D721Med (cell line): ENCODE data around the gene TSPO.

Experiments
- DNase-seq: peaks from one replicate; pipeline ENCODE4 v3.0.0; 2011; ENCODE audit warnings: low spot score; ENCODE audit not compliant: insufficient read length
- FAIRE-seq: peaks from 2 replicates; lab custom pipeline; 2011; peaks lifted over from hg19 to GRCh38; lab: Jason Lieb, UNC
- CTCF ChIP-seq: IDR thresholded peaks from 2 replicates; pipeline ENCODE4 v1.5.1; 2012; ENCODE audit warnings: mild to moderate bottlenecking, control low read depth; ENCODE audit not compliant: insufficient read depth; ENCODE audit errors: missing control alignments

The TSPO gene

GRCh38 chr22:43205261-43205691 is 53.9 kb downstream of the TSPO start:
- FAIRE-seq (no peak), DNase-seq (no peak)
- no peak for TF ChIP-seq CTCF

- TF ChIP-seq CTCF = no peak
- FAIRE-seq (no peak), DNase-seq (no peak)
Measured at GRCh38 chr22:43205748-43206508, 54.6 kb downstream of the TSPO start.

GRCh38 chr22:43206509-43207161 is 55.3 kb downstream of the TSPO start:
- DNase-seq (no peak), FAIRE-seq (no peak)
- TF ChIP-seq CTCF = no peak

GRCh38 chr22:43207386-43207785 is 56.0 kb downstream of the TSPO start:
- FAIRE-seq = no peak
- no peak for TF ChIP-seq CTCF
- DNase-seq = no peak

- FAIRE-seq (no peak), DNase-seq (no peak)
- TF ChIP-seq CTCF = no peak
Measured at GRCh38 chr22:43207849-43208702, 56.7 kb downstream of the TSPO start.

- no peak for FAIRE-seq
- TF ChIP-seq CTCF = no peak
Measured at GRCh38 chr22:43208703-43209522, 57.6 kb downstream of the TSPO start.

More at GRCh38 chr22:43208703-43209522, 57.6 kb downstream of the TSPO start:
- DNase-seq = no peak
